GM21367 (cell line): ENCODE measurements around the gene PSKH1.
"Not testable (repeated sequence)": the region's sequence is repeated elsewhere in the genome, so short reads cannot be mapped to it uniquely, and the experiment has no call there.

Source experiments
- ATAC-seq: cut with Tn5 transposase; IDR thresholded peaks from one replicate; pipeline ENCODE4 v1.9.1; 2021; ENCODE audit not compliant: unreplicated experiment

PSKH1 gene

DNA sequence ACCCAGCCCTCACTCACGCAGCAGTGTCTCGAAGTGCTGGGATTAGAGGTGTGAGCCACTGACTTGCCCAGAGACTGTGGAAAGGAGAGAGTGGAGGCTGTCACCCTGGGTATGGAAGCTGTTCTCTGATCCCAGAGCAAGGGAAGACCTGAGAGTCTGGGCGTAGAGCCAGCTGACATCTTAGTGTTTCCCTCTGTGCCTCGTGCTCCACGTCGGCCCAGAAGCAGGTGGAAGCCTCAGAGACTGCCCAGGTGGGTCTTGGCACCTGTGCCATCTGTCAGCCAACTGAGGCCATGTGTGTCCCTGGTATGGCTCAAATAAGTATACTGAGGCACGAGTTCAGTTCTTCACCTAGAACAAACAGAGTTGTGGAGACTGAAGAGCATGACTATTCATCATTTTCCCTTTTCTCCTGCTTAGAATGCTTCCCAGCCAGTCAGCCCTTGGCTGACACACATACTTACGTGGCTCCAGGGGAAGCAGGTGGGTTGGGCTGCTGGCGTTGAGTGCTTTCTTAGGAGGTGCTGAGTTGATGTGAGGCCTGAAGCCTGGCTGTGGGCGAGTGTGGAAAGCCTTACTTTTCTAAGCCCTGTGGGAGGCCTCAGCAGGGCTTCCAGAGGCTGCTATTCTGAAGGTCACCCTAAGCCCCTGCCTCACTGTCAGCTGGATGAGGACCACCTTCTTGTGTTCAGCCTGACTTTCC is 30.5 kb downstream of the PSKH1 start:
- no peak for ATAC-seq

GRCh38 chr16:67924140-67924906 is 31.3 kb downstream of the PSKH1 start:
- no peak for ATAC-seq

- no peak for ATAC-seq
Observed at GRCh38 chr16:67926181-67926750, 33.2 kb downstream of the PSKH1 start.

DNA sequence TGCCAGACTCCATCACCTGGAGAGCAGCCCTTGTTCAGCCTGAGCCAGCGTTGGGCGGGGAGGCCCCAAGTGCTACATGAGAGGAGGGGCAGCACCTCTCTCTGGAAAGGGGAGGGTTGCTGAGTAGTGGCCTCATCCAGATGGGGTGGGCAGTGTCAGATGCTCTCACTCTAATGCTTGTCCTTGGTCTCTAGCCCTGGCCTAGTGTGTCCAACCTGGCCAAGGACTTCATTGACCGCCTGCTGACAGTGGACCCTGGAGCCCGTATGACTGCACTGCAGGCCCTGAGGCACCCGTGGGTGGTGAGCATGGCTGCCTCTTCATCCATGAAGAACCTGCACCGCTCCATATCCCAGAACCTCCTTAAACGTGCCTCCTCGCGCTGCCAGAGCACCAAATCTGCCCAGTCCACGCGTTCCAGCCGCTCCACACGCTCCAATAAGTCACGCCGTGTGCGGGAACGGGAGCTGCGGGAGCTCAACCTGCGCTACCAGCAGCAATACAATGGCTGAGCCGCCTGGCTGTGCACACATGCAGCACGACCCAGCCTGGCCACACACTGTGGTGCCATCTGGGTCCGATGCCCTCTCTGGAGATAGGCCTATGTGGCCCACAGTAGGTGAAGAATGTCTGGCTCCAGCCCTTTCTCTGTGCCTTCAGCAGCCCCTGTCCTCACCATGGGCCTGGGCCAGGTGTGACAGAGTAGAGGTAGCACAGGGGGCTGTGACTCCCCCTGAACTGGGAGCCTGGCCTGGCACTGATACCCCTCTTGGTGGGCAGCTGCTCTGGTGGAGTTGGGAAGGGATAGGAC is 34.3 kb downstream of the PSKH1 start:
- no peak for ATAC-seq

GRCh38 chr16:67928147-67928546 is 35.1 kb downstream of the PSKH1 start:
- ATAC-seq: no peak

- no peak for ATAC-seq
Observed at GRCh38 chr16:67928561-67929364, 35.7 kb downstream of the PSKH1 start.

DNA sequence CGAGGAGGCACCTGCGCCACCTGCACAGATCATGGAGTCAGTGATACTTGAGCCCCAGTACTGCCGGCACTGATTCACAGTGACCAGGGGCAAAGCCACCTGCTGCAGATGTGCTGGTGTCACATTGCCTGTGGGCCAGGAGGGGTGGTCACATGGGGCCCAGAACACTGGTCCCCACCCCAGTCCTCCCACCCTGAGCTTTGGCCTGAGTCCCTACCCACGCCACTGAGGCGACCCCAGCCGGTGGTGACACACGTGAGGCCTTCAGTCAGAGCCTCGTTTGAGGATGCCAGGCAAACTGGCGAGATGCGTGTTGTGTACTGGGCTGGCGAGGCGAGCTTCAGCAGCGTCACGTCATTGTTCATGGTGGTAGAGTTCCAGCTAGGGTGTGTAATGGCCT is 37.1 kb downstream of the PSKH1 start:
- no peak for ATAC-seq

DNA sequence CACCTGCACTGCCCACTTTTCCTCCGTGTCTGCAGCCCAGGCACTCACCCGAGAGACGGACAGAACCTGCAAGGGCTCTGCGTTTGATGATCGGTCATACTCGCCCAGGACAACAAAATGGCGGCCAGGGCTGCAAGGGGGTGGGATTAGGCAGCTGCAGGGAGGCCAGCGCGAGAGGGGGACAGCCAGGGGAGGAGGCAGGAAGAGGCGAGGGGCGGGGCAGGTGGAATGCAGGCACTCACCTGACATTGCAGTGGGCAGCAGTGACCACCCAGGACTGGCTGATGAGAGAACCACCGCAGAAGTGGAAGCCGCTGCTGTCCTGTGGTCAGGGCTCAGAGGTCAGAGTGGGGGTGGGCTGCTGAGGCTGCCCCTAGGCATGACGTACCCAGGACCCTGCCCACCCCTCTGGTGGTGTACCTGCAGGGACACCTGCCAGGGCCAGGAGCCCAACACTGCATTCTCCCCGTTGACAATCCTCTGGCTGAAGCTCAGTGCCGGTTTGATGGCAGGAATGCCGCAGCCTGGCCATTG is 37.7 kb downstream of the PSKH1 start:
- ATAC-seq: no peak

DNA sequence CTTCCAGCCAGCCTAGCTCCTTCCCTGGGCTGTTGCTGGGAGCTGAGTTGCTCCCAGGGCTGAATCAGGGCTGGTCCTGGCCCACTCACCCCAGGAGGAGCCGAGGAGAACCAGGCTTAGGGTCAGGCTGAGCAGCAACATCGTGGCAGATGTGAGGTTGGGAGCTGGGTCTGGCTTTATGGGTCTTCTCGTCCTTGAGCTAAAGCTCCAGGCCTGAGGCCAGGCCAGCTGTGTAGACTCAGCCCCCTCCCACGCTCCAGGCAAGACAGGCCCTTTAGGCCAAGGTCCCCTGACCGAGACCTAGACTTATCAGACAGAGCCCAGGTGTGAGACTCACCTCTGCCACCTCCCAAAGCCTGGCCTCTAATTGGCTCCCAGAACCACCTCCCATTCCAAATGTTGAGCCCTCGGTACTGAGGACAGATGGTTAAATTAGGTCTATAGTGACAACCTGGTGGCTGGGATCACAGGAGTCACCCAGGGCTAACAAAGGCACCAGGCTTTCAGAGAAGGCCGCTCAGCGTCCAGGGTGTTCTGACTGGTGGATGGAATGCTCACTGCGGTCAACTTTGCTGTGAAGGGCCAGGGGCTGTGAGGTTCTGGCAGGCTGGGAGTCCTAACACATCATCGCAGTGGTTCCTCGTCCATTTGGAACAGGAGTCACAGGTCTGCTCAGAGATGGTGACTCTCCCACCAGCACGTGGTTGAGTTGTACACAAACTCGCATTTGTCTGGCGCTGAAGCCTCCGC is 38.8 kb downstream of the PSKH1 start, which contains the start of gene CTRL:
Gene CTRL (minus strand): TSS at position 151 of the 750 bp plus-strand sequence. CDS start 10 bp downstream, at position 141.
- ATAC-seq: no peak

GRCh38 chr16:67932462-67932840 is 39.4 kb downstream of the PSKH1 start:
- no peak for ATAC-seq

- ATAC-seq: no peak
Observed at GRCh38 chr16:67933805-67934204, 40.8 kb downstream of the PSKH1 start.

GRCh38 chr16:67934306-67935100 is 41.4 kb downstream of the PSKH1 start:
- no peak for ATAC-seq

DNA sequence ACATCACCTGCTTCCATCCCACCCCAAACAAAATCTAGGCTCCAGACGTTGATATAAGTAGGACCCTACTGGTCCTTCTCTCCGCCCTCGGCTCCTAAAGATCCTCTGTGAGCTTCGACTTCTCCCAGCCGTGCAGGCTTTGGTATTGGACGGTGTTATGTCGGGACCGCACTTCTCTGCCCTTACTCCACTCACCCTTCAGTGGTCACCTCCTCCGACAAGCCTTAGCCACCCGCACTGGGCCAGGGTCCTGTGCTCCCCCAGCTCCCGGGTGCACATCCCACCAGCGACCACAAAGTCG is 42.0 kb downstream of the PSKH1 start:
- ATAC-seq: no peak

DNA sequence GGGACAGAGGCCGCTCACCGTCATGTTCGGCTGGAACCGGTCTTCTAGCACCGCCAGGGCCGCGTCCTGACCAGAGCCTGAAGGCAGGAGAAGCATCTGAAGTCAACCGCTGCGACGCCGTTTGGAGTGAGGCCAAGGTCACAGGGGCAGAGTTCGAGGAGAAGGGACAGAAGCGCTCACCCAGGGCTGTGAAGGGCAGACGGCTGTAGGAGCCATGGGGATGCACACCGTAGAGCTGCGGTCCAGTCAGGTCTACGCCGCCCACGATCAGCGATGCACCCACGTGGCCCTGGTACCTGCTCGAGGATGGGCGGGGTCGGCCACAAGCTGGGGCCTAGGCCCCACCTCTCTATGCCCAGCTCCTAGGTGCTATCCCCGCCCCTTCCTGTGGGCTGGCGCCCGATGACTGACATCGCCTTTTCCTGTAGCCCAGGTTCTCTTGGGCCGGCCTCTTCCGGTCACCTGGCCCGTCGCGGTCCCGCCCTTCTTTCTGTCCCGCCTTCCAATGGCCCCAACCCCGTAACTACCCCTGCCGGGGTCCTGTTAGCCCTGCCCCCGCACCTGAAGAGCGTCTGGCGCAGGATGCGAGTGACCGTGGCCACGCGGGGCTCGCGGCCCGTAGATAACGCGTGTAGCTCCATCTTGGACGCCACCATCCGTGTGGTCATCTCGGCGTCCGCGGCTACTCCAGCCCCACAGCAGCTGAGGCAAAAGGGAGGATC is 42.5 kb downstream of the PSKH1 start:
- peak; percentile 81 for ATAC-seq

DNA sequence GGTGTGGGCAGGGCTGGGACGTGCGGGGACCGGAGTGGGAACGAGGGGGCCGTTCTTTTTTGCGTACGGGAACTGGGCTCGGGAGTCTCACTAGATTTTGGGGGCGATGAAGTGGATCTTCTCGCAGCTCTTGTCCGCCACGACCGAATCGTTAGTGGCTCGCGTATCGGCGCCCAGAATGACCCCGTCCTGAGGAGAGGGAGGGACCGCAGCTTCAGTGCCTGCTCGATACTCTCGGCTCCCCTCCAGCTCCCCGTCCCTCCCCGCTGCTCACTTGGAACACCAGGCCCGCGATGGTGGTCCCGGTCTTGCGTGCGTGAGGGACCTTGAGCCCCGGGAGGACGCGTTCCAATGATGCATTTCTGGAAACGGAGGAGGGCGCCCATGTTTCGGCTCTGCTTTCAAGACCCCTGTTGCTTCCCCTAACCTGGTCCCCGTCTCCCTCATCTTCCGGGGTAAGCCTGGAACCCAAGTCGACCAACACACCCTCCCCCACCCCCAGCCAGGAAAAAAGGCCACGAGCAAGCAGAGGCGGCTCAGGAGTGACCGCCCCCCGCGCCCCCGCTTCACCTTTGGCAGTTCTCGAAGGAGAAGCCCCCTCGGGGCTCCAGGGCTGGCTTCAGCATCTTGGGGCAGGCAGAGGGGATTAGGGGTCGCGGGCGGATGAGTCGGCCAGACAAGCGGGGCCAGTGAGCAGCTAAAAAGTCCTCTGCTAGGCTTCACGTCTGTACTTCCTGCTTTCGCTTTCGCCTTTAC is 43.2 kb downstream of the PSKH1 start, which contains the start of gene PSMB10:
Gene PSMB10 (minus strand): TSS at position 727 of the 756 bp plus-strand sequence. CDS start 101 bp downstream, at position 626.
- peak; percentile 4 for ATAC-seq

- ATAC-seq: peak; percentile 37
Observed at GRCh38 chr16:67936880-67937605, 44.0 kb downstream of the PSKH1 start.

DNA sequence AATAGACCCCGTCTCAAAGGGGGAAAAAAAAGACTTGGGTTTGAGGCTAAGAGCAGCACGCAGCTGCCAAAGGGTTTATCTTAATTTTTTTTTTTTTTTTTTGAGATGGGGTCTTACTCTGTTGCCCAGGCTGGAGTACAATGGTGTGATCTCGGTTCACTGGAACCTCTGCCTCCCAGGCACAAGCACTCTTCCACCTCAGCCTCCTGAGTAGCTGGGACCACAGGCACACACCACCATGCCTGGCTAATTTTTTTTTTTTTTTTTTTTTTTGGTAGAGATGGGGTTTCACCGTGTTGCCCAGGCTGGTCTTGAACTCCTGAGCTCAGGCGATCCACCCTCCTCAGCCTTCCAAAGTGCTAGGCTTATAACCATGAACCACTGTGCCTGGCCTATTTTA is 44.7 kb downstream of the PSKH1 start:
- not testable (repeated sequence) for ATAC-seq
